Activated CD4-positive, alpha-beta T cell treated with anti-CD3 and anti-CD28 coated beads for 1 hour (primary cell): ENCODE results near the gene SLC48A1.

ENCODE experiments used
- DNase-seq: peaks from one replicate; pipeline ENCODE4 v3.0.0-alpha.2; 2020

The SLC48A1 gene

GRCh38 chr12:47779301-47779942 lies 6.4 kb downstream of the SLC48A1 start:
- peak; percentile 90 for DNase-seq

- DNase-seq = no peak
These were observed 7.0 kb downstream of the SLC48A1 start for GRCh38 chr12:47779943-47780504.

DNA sequence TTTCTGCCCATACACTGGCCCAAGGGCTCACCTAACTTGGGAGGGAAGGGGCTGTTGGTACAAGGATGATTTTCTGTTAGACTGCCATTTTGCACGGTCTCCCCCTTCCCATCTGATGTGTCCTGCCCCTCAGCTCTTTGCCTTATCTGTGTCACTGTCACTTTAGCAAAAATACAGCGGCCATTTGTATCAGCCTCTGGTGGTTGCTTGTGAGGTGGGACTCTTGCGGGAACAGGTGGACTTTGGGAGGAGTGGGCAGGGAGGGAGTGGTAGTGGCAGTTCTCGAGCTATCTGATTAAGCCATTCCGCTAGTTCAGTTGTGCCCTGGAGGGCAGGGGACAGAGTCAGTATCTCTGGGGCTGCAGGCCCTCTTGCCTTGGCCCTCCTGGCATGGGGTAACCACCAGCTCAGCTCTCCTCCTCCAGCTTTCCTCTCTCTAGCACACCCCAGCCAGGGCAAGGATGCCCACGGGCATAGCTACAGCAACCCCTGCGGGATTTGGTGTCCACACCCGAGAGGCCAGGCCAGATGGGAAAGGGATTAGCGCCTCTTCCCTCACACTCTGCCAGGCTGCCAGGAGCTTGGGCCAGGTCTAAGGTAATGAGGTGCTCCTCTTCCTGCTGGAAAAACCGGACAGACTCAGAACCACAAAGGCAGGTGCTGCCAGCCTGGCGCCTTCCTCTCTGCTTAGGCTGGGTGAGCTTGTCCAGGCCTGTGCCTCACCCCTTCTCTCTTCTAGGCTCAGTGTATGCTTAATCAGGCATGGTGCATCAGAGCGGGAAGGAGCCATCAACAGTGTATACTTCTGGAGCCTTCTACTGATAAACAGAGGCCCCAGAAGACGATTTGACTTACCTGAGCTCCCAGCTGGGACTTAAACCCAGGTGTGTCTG lies 8.7 kb downstream of the SLC48A1 start:
- no peak for DNase-seq

DNA sequence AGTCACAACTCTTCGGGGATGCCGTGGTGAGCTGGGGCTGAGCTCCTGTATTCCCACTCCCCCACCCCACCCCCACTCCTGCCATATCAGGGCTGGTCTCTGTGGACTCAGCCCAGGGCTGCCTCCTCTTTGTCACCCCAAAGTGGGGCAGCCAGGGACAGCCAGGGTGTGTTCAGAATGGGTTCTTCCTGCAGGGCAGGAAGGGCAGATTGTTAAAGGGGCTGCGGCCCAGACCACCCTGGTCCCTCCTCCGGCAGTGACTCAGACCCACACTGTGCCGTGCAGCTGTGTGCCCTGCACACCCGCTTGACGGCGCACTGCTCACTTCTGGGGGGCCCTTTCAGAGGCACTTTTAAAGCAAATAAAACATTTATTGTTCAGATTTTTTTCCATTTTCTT lies 9.3 kb downstream of the SLC48A1 start:
- no peak for DNase-seq

DNA sequence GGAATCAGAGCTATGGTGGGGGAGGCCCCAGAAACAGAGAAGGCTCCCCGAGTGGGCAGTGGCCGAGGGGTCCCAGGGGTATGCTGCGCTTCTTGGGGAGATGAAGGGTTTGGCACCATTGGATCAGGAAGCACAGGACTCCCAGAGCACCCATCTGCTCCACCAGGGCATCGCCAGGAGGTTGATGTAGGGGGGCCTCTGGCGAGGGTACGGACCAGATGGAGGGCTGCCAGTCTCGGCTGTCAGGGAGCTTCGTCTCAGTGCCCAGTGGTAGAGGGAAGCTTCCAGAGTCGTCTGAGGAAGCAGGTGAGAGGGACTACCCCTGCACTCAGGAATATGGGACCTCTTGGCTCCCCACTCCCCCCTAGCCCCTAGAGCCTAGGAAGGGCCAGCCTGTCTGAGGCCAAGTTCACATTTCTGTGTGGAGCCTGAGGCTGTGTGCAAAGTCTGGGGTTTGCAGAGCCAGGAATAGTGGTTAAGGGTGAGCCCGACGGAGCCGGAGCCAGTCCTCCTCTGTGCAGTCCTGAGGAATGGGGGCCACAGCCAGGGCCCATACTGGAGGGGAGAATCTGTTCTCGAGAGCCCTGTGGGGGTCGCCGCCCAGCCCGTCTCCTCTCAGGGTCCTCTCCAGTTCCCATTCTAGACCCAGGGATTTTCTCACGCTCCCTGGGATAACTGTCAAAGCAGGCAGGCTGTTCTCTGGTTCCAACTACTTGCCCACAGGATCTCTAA lies 10.2 kb downstream of the SLC48A1 start:
- DNase-seq = no peak

GRCh38 chr12:47783821-47784819 lies 11.1 kb downstream of the SLC48A1 start:
- no peak for DNase-seq

GRCh38 chr12:47785036-47785886 lies 12.2 kb downstream of the SLC48A1 start:
- DNase-seq = no peak

DNA sequence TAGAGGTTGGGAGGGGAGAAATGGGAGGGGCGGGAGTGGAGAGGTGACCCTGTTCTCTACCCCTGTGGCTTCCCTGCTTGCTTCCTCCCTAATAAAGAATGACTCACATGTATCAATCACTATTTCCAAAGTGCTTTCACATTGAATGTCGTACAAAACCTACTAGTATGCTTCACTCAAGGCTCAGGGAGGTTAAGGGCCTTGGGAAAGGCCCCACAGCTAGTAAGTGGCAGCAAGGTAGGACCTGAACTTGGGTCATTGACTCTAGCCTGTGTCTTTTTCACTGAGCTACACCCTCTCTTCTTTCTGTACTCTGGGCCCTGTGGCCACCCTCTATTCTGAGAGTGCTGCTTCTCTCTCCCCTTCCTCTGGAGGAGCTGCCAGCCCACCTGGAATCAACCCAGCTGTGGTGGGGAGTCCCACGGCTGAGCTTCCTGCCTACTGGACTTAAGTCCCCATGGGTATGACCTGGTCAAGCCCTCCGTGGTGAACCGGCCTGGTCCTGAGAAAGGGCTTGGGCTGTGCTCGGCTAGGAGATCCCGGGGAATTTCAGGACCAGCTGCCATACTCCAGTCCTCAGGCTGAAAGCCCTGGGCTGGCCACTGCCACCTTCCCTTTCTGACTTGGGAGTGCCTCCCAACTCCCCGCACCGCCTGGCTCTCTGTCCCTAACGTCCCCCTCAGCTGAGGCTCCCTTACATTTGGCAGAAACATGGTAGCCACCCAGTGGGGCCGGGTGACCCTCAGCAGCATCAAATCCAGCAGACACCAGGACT lies 13.0 kb downstream of the SLC48A1 start:
- no peak for DNase-seq

DNA sequence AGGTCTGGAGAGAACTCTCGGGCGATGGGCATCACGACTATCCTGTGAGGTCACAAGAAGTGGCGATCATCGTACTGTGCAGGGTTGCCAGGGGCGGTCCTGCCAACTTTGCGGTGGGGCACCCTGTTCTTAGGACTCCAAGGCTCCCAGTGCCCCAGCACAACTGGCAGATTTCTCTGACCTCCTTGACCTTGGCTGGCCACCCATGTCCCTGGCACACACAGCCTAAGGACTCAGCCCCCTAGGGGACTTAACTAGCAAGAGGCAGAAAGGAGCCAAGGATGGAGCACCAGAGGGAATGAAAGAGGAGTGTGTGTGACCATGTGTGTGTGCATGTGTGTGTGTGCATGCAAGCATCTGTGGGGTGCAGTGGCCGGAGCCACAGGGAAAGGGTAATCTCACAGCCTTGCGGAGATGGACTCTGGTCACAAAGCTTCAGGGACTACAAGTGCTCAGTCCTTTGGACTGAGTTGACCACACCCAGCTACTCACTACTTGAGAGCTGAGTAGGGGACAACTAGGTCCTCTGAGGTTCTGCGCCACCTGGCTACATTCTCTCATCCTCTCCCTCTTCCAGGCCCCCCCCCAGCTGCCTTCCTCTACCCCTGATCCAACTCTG lies 13.7 kb downstream of the SLC48A1 start:
- no peak for DNase-seq

- DNase-seq = no peak
These were observed 14.7 kb downstream of the SLC48A1 start for GRCh38 chr12:47787596-47788319.

DNA sequence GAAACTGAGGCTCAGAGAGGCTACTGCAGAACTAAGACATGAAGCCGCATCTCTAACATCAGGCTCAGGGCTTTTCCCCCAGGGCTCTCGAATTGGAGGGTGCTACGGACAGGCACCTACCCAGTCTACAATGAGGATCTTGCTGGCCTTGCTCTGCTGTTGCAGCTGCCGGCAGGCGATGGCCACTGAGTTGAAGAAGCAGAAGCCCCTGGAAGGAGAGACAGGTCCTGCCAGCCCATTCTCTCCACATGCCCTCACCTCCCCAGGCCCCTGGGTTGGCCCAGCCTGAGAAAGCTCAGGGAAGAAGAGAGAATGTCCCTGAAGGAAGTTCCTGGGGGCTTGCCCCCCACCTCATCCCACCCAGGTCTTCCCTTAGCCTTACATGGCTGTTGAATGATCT lies 16.1 kb downstream of the SLC48A1 start:
- no peak for DNase-seq

DNA sequence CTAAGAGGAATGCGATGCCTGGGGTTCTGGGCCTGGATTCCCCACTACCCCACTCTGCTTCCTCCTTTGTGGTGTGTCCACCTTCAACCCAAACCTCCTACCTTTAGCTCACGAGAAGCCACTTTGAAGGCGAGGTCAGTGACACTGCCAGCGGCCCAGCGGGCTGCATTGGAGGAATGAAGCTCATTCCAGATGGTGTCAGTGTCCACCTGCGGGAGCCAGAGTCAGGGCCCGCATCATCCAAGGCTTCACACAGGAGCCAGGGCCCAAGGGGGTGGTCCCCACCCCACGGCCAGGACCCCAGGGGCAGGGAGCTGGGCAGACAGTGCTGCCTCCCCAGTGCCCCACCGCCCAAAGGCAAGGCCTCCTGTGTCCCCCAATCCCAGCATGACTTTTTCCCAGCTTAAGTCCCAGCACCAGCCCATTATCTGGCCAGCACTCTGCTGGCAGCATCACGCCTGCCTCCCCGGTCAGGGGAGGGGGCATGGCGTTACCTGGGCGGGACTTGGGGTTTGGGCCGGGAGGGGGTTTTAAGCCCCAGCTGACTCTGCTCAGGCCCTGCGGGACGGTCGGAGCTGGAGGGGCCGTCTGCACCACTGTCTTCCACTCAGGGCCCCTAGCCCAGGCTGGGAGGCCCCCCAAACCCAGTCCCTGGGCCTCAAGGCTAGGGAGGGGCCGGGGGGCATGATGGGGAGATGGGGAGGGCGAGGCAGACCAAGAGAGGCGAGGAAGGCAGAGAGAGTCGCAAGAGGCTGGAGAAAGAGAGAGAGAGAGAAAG lies 16.9 kb downstream of the SLC48A1 start:
- DNase-seq = no peak

GRCh38 chr12:47790676-47791350 lies 17.8 kb downstream of the SLC48A1 start:
- DNase-seq = no peak

DNA sequence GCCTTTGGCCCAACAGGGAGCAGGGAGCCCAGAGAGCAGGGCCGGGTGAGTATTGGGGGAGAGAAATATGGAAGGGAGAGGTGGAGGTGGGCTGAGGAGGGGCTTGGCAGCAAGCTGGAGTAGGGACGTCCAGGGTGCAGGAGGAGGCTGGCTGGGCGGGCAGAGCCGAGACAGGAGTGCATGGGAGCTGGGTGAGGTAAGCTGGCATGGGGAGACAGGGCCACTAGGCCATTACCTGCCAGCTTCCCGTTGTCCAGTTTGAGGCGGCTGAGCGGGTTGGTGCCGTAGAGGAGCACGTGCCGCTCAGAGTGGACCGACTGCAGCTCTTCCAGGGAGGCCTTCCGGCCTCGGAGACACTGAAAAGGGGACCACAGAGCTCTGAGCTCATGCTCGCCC lies 18.3 kb downstream of the SLC48A1 start:
- DNase-seq = no peak

DNA sequence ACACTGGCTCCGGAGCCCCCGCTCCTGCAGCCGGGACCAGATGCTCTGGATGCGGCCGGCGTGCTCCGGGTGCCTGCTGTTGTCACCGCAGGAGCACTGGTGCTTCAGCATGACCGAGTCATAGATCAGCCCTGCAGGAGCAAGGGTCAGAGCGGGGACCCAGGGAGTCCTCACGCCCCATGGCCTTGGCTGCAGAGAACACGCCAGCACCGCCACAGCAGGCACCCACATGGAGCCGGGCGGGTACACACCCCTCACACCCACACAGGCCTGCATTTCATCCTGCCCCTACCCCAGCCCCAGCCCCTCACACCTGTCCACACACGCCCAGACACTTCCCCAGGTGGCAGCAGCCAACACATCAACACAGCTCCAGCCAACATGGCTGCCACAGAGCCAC lies 18.8 kb downstream of the SLC48A1 start:
- DNase-seq = no peak

- no peak for DNase-seq
These were observed 20.1 kb downstream of the SLC48A1 start for GRCh38 chr12:47793015-47793681.

GRCh38 chr12:47794679-47795078 lies 21.6 kb downstream of the SLC48A1 start:
- no peak for DNase-seq
